Measurements from ENCODE around the gene POU6F2. TPM values are rescaled to one million over a fixed set of nuclear protein-coding genes. Genes with fewer than 3 reads are reported as not detected.

The POU6F2 gene
- total RNA-seq, 6 experiments from 2014 or later, result 0.12 to 2.1 (median 0.64) TPM; not detected in 2

DNA sequence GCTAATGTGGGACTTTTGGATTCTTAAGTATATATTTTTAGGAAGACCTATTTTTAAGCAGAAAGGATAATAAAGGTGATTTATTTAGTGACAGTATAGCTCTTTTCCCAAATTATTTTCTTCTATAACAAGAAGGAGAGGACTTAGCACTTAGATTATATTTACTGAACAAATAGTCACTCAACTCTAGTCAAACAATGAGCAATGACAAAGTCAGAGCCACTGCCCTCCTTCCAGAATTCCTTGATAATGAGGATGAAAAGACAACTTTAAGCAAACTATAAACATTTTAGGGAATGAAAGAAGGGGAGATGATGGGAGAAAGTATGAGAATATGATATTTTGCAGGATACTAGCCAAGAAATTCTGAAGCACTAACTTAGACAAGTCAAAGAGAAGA, 295.0 kb downstream of the POU6F2 start:
- no peak for TF ChIP-seq CTCF (IDR thresholded peaks at IDR 0.05)
- TF ChIP-seq POLR2A (IDR thresholded peaks at IDR 0.05), result no peak
- Histone ChIP-seq H3K9me3 (no peaks in the 10 kb centered on the region), H3K4me1 (no peaks in the 10 kb centered on the region), H3K4me3 (no peak overlapping the region), H3K27ac (no peak overlapping the region), H3K27me3 (no peaks in the 10 kb centered on the region), H3K36me3 (no peaks in the 10 kb centered on the region)
- ATAC-seq (no peak), DNase-seq (no peak)
- intact Hi-C loops (cut with DNase I), result no loop called here

DNA sequence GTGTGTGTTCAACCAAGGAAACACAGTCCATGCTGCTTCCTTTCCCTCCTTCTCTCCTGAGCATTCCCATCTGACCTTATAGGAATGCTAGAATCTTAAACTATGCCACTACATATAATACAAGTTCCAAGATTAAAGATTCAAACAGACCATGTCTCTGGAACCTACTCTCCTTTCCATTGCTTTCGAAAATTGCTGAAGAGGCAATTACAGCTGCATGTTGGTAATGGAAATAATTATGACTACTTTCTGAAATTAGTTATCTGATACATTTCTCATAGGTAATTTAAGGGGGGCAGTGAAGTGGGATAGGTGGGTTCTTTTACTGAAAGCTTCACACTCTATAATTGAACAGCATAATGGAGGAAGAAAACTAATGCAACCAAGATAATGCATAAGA, 302.6 kb downstream of the POU6F2 start:
- Histone ChIP-seq H3K4me1 (no peaks in the 10 kb centered on the region), H3K4me3 (no peak overlapping the region), H3K27me3 (no peaks in the 10 kb centered on the region), H3K27ac (no peak overlapping the region), H3K9me3 (no peaks in the 10 kb centered on the region), H3K36me3 (no peaks in the 10 kb centered on the region)
- intact Hi-C loops (cut with DNase I), result no loop called here
- DNase-seq, result no peak
- no peak for TF ChIP-seq CTCF (IDR thresholded peaks at IDR 0.05)
- no peak for TF ChIP-seq POLR2A (IDR thresholded peaks at IDR 0.05)
- ATAC-seq, result no peak
- 0% methylated on average over 1 of the region's 1 CpG for WGBS (ENCODE audit: insufficient coverage, low coverage, low lambda C conversion rate, missing lambda C conversion rate)

GRCh38 chr7:39285256-39285655, 307.5 kb downstream of the POU6F2 start:
- WGBS (ENCODE audit: insufficient coverage, low coverage, low lambda C conversion rate, missing lambda C conversion rate), result 51% methylated on average over 2 of the region's 2 CpGs
- ATAC-seq, result no peak

GRCh38 chr7:39288303-39288702, 310.6 kb downstream of the POU6F2 start:
- ATAC-seq, result no peak
- Histone ChIP-seq H3K36me3 (no peaks in the 10 kb centered on the region), H3K4me1 (no peaks in the 10 kb centered on the region), H3K4me3 (no peak overlapping the region), H3K9me3 (no peaks in the 10 kb centered on the region), H3K27ac (no peak overlapping the region), H3K27me3 (no peaks in the 10 kb centered on the region)
- TF ChIP-seq POLR2A (IDR thresholded peaks at IDR 0.05), result no peak
- no peak for TF ChIP-seq CTCF (IDR thresholded peaks at IDR 0.05)
- intact Hi-C loops (cut with DNase I), result no loop called here
- DNase-seq, result no peak
- WGBS (ENCODE audit: insufficient coverage, low coverage, low lambda C conversion rate, missing lambda C conversion rate), result 56% methylated on average over 3 of the region's 3 CpGs

More at GRCh38 chr7:39285256-39285655, 307.5 kb downstream of the POU6F2 start:
- H3K4me3 ChIP-seq, result no peak overlapping the region
- TF ChIP-seq CTCF (IDR thresholded peaks at IDR 0.05), result no peak
- no peak for TF ChIP-seq POLR2A (IDR thresholded peaks at IDR 0.05)
- no peaks in the 10 kb centered on the region for H3K4me1 ChIP-seq
- no peak overlapping the region for H3K27ac ChIP-seq
- H3K36me3 ChIP-seq, result no peaks in the 10 kb centered on the region
- no peaks in the 10 kb centered on the region for H3K9me3 ChIP-seq
- H3K27me3 ChIP-seq, result no peaks in the 10 kb centered on the region
- DNase-seq, result no peak
- intact Hi-C loops (cut with DNase I), result no loop called here

Data from right lobe of liver (tissue), 6 donors.